SU-DHL-6 (cell line): ENCODE measurements around the gene LAMA2.

Experiments used
- H2AFZ ChIP-seq: fragments of 200-600 bp; sonication (generic); 2 replicates; pipeline ENCODE4 v1.6.1; 2014; ENCODE audit warnings: low read depth, mild to moderate bottlenecking, moderate library complexity, mixed read lengths, antibody characterized with exemption, low read length; ENCODE audit not compliant: severe bottlenecking
- H3F3A ChIP-seq: fragments of 200-600 bp; shearing (Covaris generic); 2 replicates; pipeline ENCODE4 v1.6.0; 2016; ENCODE audit warnings: antibody characterized with exemption, mild to moderate bottlenecking; ENCODE audit not compliant: insufficient read depth
- H3K27ac ChIP-seq: fragments of 200-600 bp; sonication (generic); 2 replicates; pipeline ENCODE4 v1.5.1; 2016; ENCODE audit warnings: low read depth, mild to moderate bottlenecking, low read length, moderate library complexity, mixed read lengths
- H3K27me3 ChIP-seq: fragments of 200-600 bp; sonication (generic), shearing (Covaris generic); 2 replicates; pipeline ENCODE4 v1.6.0; 2014; ENCODE audit warnings: mild to moderate bottlenecking, low read length
- H3K36me3 ChIP-seq: fragments of 200-600 bp; sonication (generic); 2 replicates; pipeline ENCODE4 v1.6.1; 2014; ENCODE audit warnings: mild to moderate bottlenecking, low read length, mixed read lengths
- H3K4me2 ChIP-seq: fragments of 300-600, 200-600 bp; shearing (Covaris generic), sonication (generic); 2 replicates; pipeline ENCODE4 v1.6.0; 2014; ENCODE audit warnings: low read length, low read depth, mild to moderate bottlenecking; ENCODE audit not compliant: poor library complexity, severe bottlenecking
- H3K4me3 ChIP-seq: fragments of 200-600 bp; sonication (generic); 2 replicates; pipeline ENCODE4 v1.5.1; 2014; ENCODE audit warnings: antibody characterized with exemption, low read length, mild to moderate bottlenecking, mixed read lengths; ENCODE audit not compliant: insufficient read depth, poor library complexity, severe bottlenecking
- H3K79me2 ChIP-seq: fragments of 200-600 bp; sonication (generic); 2 replicates; pipeline ENCODE4 v1.6.1; 2014; ENCODE audit warnings: mild to moderate bottlenecking, low read length, moderate library complexity; ENCODE audit not compliant: insufficient read depth
- H3K9ac ChIP-seq: fragments of 200-600 bp; sonication (generic); 2 replicates; pipeline ENCODE4 v1.7.0; 2014; ENCODE audit warnings: mild to moderate bottlenecking, low read length
- H3K9me2 ChIP-seq: fragments of 200-600 bp; sonication (generic); replicated peaks from 2 replicates; pipeline ENCODE4 v1.6.1; 2014; ENCODE audit warnings: low read length; ENCODE audit not compliant: insufficient read depth
- H3K9me3 ChIP-seq: fragments of 200-600 bp; sonication (generic); 2 replicates; pipeline ENCODE4 v1.6.1; 2014; ENCODE audit warnings: low read length, mixed read lengths; ENCODE audit not compliant: insufficient read depth
- H4K20me1 ChIP-seq: fragments of 200-600 bp; sonication (generic); 2 replicates; pipeline ENCODE4 v1.6.1; 2014; ENCODE audit warnings: low read depth, mild to moderate bottlenecking, antibody characterized with exemption, low read length, moderate library complexity, mixed read lengths
- CTCF ChIP-seq: fragments of 200-600 bp; sonication (generic); IDR thresholded peaks from one replicate; pipeline ENCODE4 v1.5.1; 2017; ENCODE audit warnings: antibody characterized with exemption, mild to moderate bottlenecking, low read length, moderate library complexity; ENCODE audit not compliant: insufficient read depth, poor library complexity, severe bottlenecking
- EZH2phosphoT487 ChIP-seq: fragments of 200-600 bp; sonication (generic), shearing (Covaris generic); conservative IDR thresholded peaks from 2 replicates; pipeline ENCODE4 v1.6.1; 2018; ENCODE audit warnings: mild to moderate bottlenecking, antibody characterized with exemption, low read length, moderate library complexity, mixed read lengths

The LAMA2 gene

GRCh38 chr6:129269076-129269475, 386.1 kb downstream of the LAMA2 start:
- Histone ChIP-seq H3F3A (no peaks in the 10 kb centered on the region), H3K27ac (no peak overlapping the region)

DNA sequence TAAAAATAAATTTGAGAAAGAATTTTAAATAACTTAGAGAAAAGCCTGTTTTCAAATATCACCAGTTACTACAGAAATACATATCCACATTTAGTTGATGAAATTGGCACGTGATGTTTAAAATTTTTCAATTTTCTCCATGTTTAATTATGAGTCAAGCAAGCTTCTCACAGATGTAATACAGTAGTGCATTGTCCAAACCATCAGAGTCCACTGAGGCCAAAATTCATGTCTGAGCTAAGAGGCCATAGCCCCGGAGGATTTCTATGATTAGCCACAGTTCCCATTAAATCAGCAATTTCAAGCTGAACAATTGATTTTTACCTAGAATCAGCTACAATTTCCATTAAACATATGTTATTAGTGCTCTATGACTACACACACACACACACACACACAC, 387.0 kb downstream of the LAMA2 start:
- Histone ChIP-seq H2AFZ (no peak overlapping the region), H3K9me3 (no peaks in the 10 kb centered on the region), H3K27ac (no peak overlapping the region), H4K20me1 (no peaks in the 10 kb centered on the region), H3K9ac (no peak overlapping the region), H3K36me3 (no peaks in the 10 kb centered on the region), H3K27me3 (no peaks in the 10 kb centered on the region), H3K79me2 (no peaks in the 10 kb centered on the region), H3K4me2 (no peak overlapping the region), H3K9me2 (no peaks in the 10 kb centered on the region), H3F3A (no peaks in the 10 kb centered on the region), H3K4me3 (no peak overlapping the region)
- TF ChIP-seq CTCF = no peak
- TF ChIP-seq EZH2phosphoT487 = no peak

More at GRCh38 chr6:129269076-129269475, 386.1 kb downstream of the LAMA2 start:
- no peak overlapping the region for H2AFZ ChIP-seq
- H3K4me3 ChIP-seq = no peak overlapping the region
- H4K20me1 ChIP-seq = no peaks in the 10 kb centered on the region
- no peaks in the 10 kb centered on the region for H3K79me2 ChIP-seq
- no peaks in the 10 kb centered on the region for H3K9me3 ChIP-seq
- H3K36me3 ChIP-seq = no peaks in the 10 kb centered on the region
- H3K9ac ChIP-seq = no peak overlapping the region
- no peaks in the 10 kb centered on the region for H3K27me3 ChIP-seq
- no peak for TF ChIP-seq CTCF
- TF ChIP-seq EZH2phosphoT487 = no peak
- H3K9me2 ChIP-seq = no peaks in the 10 kb centered on the region
- H3K4me2 ChIP-seq = no peak overlapping the region

DNA sequence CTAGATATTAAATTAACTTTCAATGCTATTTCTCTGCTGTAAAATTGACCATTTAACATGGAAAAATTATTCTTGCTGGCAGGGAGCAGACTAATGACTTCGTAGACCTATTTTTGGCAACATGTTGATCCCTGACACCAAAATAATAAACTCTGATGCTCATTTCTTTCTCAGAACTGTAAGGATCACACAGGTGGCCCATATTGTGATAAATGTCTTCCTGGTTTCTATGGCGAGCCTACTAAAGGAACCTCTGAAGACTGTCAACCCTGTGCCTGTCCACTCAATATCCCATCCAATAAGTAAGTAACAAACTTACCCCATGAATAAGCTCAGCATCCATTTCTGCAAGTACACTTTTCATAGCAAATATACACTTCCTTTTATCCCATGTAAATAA, 387.5 kb downstream of the LAMA2 start:
- no peaks in the 10 kb centered on the region for H3K79me2 ChIP-seq
- no peaks in the 10 kb centered on the region for H3K36me3 ChIP-seq
- H3K27ac ChIP-seq = no peak overlapping the region
- H3K4me2 ChIP-seq = no peak overlapping the region
- no peak overlapping the region for H2AFZ ChIP-seq
- H3F3A ChIP-seq = no peaks in the 10 kb centered on the region
- no peak for TF ChIP-seq CTCF
- no peak for TF ChIP-seq EZH2phosphoT487
- H3K9me2 ChIP-seq = no peaks in the 10 kb centered on the region
- H4K20me1 ChIP-seq = no peaks in the 10 kb centered on the region
- no peaks in the 10 kb centered on the region for H3K9me3 ChIP-seq
- H3K27me3 ChIP-seq = no peaks in the 10 kb centered on the region
- H3K4me3 ChIP-seq = no peak overlapping the region
- H3K9ac ChIP-seq = no peak overlapping the region
